ENCODE results near the gene NOL12. TPM values are rescaled to one million over a fixed set of nuclear protein-coding genes. Genes with fewer than 3 reads are reported as not detected.
A peak's percentile ranks its signal among the peaks of the same experiment; 100 is the strongest.

Gene NOL12
- total RNA-seq, 1 experiment from 2014 or later, result 30.4 TPM

DNA sequence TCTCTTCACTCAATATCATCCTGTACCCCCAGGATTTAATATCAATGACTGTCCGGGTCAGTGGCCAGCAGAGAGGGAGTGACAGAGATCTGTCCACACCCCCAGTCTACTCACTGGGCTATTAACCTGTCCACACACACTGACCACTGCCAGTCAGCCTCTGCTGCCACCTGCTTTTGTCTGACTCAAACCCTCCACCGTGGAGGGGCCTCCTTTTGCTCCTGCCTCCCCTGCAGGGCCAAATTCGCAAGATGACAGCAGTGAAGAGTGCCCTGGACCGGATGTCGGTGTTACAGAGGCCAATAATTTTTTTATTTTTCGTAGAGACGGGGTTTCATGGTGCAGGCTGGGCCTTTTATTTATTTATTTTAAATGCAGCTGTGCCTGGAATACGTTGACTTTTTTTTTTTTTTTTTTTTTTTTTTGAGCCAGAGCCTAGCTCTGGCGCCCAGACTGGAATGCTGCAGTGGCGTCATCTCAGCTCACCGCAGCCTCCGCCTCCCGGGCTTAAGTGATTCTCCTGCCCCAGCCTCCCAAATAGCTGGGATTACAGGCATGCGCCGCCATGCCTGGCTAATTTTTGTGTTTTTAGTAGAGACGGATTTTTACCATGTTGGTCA is 22.5 kb upstream of the NOL12 start:
- no peak overlapping the region for H3K14ac ChIP-seq (ENCODE audit: insufficient read depth, low read length)
- no peak overlapping the region for H4K5ac ChIP-seq (ENCODE audit: insufficient read length, low read depth, low read length)
- H2AFZ ChIP-seq (ENCODE audit: low read length), result no peak overlapping the region
- no peak overlapping the region for H3K4me3 Mint-ChIP-seq
- no peak overlapping the region for H2BK120ac ChIP-seq (ENCODE audit: low read depth, low read length, poor library complexity, severe bottlenecking)
- no peak overlapping the region for H4K8ac ChIP-seq (replicated peaks; ENCODE audit: insufficient read length, low read depth, low read length)
- H2BK20ac ChIP-seq (ENCODE audit: low read depth, low read length, poor library complexity, severe bottlenecking), result no peak overlapping the region
- peaks cover 2% of the 10 kb centered on the region; the same call in 1 of the 2 replicates for H3K4me1 ChIP-seq (ENCODE audit: insufficient read depth, low read length)
- peaks cover 7% of the 10 kb centered on the region for H3K23me2 ChIP-seq (ENCODE audit: insufficient read length, low read depth, low read length, poor library complexity, severe bottlenecking)
- H4K91ac ChIP-seq (ENCODE audit: insufficient read length, low read depth, low read length), result no peak overlapping the region
- no peaks in the 10 kb centered on the region for H4K20me1 ChIP-seq (ENCODE audit: control insufficient read depth, insufficient read depth, insufficient read length)
- no peak overlapping the region for H2BK12ac ChIP-seq (ENCODE audit: insufficient read length, low read depth, low read length)
- H3K4me2 ChIP-seq (ENCODE audit: insufficient read depth, insufficient read length, low read length), result no peak overlapping the region
- H3T11ph ChIP-seq (ENCODE audit: low read length), result no peak overlapping the region
- no CpG with 5 or more reads among the region's 16 CpGs for WGBS (ENCODE audit: extremely low coverage, insufficient read length, low lambda C conversion rate)
- no peaks in the 10 kb centered on the region for H3K9me3 ChIP-seq (ENCODE audit: control insufficient read depth, low read depth, low read length)
- no peak overlapping the region for H2BK15ac ChIP-seq (ENCODE audit: low read depth, low read length)
- H3K27me3 ChIP-seq (ENCODE audit: insufficient read depth, low read length), result no peaks in the 10 kb centered on the region
- peaks cover 15% of the 10 kb centered on the region for H3K79me1 ChIP-seq (ENCODE audit: insufficient read depth, low read depth, low read length, poor library complexity, severe bottlenecking)
- no peak overlapping the region for H2BK5ac ChIP-seq (ENCODE audit: insufficient read length, low read length)
- H3K9ac ChIP-seq (ENCODE audit: extremely low read depth, insufficient read length, low read length), result no peak overlapping the region
- DNase-seq, result no peak
- H2AK5ac ChIP-seq (ENCODE audit: insufficient read length, low read length), result no peak overlapping the region
- H3K4ac ChIP-seq (ENCODE audit: low read depth, low read length), result no peak overlapping the region
- no peaks in the 10 kb centered on the region for H3K27me3 Mint-ChIP-seq (ENCODE audit: low read depth)
- H3K27ac ChIP-seq (ENCODE audit: insufficient read length, low read depth, low read length), result no peak overlapping the region
- H3K23ac ChIP-seq (ENCODE audit: insufficient read length, low read depth, low read length), result no peak overlapping the region
- no peaks in the 10 kb centered on the region for H3K9me3 Mint-ChIP-seq
- peaks cover 13 to 44% (median 34%) of the 10 kb centered on the region in 3 experiments; a peak in 6 of 7 replicates for H3K36me3 Mint-ChIP-seq (ENCODE audit: insufficient read depth in 1 of 3, low read depth in 3 of 3)
- no peak overlapping the region for H3K56ac ChIP-seq (ENCODE audit: insufficient read length, low read depth, low read length)
- H3K79me2 ChIP-seq (ENCODE audit: insufficient read depth, low read length), result peaks cover 27% of the 10 kb centered on the region; the same call in 1 of the 2 replicates
- TF ChIP-seq, protein P1, sequence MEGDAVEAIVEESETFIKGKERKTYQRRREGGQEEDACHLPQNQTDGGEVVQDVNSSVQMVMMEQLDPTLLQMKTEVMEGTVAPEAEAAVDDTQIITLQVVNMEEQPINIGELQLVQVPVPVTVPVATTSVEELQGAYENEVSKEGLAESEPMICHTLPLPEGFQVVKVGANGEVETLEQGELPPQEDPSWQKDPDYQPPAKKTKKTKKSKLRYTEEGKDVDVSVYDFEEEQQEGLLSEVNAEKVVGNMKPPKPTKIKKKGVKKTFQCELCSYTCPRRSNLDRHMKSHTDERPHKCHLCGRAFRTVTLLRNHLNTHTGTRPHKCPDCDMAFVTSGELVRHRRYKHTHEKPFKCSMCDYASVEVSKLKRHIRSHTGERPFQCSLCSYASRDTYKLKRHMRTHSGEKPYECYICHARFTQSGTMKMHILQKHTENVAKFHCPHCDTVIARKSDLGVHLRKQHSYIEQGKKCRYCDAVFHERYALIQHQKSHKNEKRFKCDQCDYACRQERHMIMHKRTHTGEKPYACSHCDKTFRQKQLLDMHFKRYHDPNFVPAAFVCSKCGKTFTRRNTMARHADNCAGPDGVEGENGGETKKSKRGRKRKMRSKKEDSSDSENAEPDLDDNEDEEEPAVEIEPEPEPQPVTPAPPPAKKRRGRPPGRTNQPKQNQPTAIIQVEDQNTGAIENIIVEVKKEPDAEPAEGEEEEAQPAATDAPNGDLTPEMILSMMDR (conservative IDR thresholded peaks at IDR 0.05), result no peak
- peaks cover 23 to 27% of the 10 kb centered on the region in 2 experiments for H3K4me1 Mint-ChIP-seq
- no peak overlapping the region for H3K18ac ChIP-seq (ENCODE audit: insufficient read length, low read depth, low read length)
- H3K27ac Mint-ChIP-seq, result peak overlapping the region in 2 of 3 experiments; percentile 44 to 67; a peak in 1 of 7 replicates

All from H9 (cell line).